Gastroesophageal sphincter (tissue), 3 donors: ENCODE results near the gene NIBAN1.
A peak's percentile ranks its signal among the peaks of the same experiment; 100 is the strongest.

Experiments used
- CTCF ChIP-seq, 4 experiments: fragments of 200-600 bp in 2 of 4; fragments of 450-650 bp in 2 of 4; sonication (generic) in 1 of 4; IDR thresholded peaks; one replicate each; pipeline ENCODE4 v1.5.1; 2017 to 2019; ENCODE audit warnings: antibody characterized with exemption in 4 of 4, mild to moderate bottlenecking in 2 of 4, moderate library complexity in 2 of 4
- EP300 ChIP-seq: sonication (generic); formaldehyde crosslinking; IDR thresholded peaks from one replicate; pipeline ENCODE4 v1.6.1; 2017; ENCODE audit warnings: antibody characterized with exemption, mild to moderate bottlenecking
- POLR2A ChIP-seq, 2 donors: fragments of 450-650 bp; IDR thresholded peaks; one replicate each; pipeline ENCODE4 v1.6.1; 2017; ENCODE audit warnings: antibody characterized with exemption in 2 of 2, mild to moderate bottlenecking in 2 of 2, moderate library complexity in 1 of 2
- POLR2AphosphoS5 ChIP-seq: sonication (generic); formaldehyde crosslinking; IDR thresholded peaks from one replicate; pipeline ENCODE4 v1.6.1; 2017; ENCODE audit warnings: antibody characterized with exemption

- TF ChIP-seq CTCF (IDR thresholded peaks at IDR 0.05) = peak in 1 of 4 experiments; percentile 3
- no peak for TF ChIP-seq EP300
- no peak for TF ChIP-seq POLR2A (IDR thresholded peaks at IDR 0.05)
- TF ChIP-seq POLR2AphosphoS5 = peak; percentile 80
Observed at GRCh38 chr1:184945678-184946412, 28.5 kb downstream of the NIBAN1 start.
